Activated CD4-positive, alpha-beta T cell treated with anti-CD3 and anti-CD28 coated beads for 1 hour (primary cell): ENCODE results near the gene MRPL52.
"Not testable (repeated sequence)": the region's sequence is repeated elsewhere in the genome, so short reads cannot be mapped to it uniquely, and the experiment has no call there.

Experiments used
- DNase-seq: peaks from one replicate; pipeline ENCODE4 v3.0.0-alpha.2; 2020

The MRPL52 gene

DNA sequence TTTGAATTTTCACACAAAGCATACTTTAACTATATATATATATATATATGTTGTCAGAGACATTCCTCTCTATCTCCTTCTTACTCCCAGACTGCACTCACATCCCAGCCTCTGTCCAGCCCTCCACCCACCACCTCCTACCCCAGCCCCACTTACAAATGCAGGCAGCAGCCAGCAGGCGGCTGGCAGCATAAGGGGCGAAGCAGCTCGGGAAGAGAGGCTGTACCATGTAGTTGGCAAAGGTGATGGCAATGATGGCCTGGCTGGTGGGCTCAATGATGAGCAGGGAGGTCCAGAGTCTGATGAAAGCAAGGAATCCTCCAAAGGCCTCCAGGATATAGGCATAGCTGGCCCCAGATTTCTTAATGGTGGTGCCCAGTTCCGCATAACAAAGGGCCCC lies 16.9 kb upstream of the MRPL52 start:
- DNase-seq, result no peak

DNA sequence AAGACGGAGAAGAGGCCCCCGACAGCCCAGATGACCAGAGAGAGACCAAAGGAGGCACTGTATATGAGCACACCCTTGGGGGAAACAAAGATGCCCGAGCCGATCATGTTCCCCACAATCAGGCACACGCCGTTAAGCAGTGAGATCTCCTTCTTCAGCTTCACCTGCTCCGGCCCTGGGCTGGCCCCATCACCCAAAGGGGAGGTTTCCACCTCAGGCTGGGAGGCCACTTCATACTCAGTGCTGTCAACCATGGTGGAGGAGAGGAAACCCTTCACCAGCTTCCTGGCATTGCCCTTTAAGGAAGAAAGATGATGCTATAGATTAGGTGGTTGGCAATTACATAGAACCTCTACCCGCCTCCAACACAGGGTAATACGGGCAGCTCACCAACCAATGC lies 16.5 kb upstream of the MRPL52 start:
- DNase-seq, result no peak

DNA sequence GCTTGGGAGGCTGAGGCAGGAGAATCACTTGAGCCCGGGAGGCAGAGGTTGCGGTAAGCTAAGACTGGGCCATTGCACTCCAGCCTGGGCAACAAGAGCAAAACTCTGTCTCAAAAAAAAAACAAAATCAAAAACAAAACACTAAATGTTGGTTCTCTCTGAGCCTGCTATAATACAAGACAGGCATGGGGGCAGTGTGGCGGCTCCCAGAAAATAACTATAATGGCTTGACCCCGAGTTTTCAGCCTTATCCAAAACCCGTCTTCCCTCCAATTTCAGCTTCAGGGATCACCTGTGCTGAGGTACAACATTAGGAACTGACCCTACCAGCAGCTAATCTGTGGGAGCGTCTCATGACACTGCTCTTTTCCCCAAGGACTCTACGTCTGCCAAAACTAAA lies 15.3 kb upstream of the MRPL52 start:
- no peak for DNase-seq

GRCh38 chr14:22814941-22815713 lies 14.6 kb upstream of the MRPL52 start, which contains the start of gene SLC7A7:
Gene SLC7A7 (minus strand): TSS chr14:22815435. CDS start chr14:22813398, 2,037 bp downstream.
- no peak for DNase-seq

- DNase-seq, result no peak
These were observed 10.3 kb upstream of the MRPL52 start for GRCh38 chr14:22819151-22819988.

DNA sequence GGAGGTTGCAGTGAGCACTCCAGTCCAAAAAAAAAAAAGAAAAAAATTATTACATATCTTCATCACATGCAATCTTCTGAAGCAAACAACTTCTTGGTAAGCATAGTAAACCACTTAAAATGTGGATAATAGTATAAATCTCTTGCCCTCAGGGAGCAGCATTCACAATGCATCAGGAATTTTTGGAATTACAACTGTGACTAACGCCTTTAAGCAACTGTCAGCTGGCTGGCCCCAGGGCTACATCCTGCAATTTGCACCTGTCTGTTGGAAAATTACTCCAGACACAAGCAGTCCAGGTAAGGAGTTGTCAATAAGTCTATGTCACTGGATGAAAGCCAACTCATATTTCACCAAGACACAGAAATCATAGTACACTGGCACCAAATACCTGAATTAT lies 9.0 kb upstream of the MRPL52 start:
- DNase-seq, result no peak

GRCh38 chr14:22821193-22822015 lies 8.3 kb upstream of the MRPL52 start:
- no peak for DNase-seq

- DNase-seq, result no peak
These were observed 7.6 kb upstream of the MRPL52 start for GRCh38 chr14:22822016-22822570.

GRCh38 chr14:22822571-22823098 lies 7.1 kb upstream of the MRPL52 start:
- peak; percentile 66 for DNase-seq

DNA sequence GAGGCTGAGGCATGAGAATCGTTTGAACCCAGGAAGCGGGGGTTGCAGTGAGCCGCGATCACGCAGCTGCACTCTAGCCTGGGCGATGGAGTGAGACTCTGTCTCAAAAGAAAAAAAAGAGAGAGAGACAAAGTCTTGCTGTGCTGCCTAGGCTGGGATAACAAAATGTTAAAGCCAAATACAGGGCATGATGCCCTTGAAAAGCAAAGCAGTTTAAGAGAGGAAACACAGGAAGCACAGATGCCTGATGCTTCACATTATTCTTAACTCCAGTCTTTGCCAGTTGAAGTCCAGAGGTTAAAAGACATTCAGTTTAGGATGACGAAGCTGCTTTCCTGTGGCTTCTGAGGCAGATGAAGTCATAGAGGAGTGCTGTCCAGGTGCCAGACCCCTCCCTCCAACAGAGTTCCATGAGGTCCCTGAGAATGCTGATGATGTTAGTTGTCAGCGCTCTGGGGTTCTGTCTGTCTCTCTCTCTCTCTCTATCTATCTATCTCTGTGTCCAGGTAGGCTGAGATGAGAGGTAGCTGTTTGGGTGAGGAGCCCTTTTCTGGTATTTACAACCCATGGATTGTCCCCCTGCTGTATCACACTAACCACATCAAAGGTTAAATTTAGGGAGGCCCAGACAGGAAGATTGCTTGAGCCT lies 4.9 kb upstream of the MRPL52 start:
- DNase-seq, result no peak

DNA sequence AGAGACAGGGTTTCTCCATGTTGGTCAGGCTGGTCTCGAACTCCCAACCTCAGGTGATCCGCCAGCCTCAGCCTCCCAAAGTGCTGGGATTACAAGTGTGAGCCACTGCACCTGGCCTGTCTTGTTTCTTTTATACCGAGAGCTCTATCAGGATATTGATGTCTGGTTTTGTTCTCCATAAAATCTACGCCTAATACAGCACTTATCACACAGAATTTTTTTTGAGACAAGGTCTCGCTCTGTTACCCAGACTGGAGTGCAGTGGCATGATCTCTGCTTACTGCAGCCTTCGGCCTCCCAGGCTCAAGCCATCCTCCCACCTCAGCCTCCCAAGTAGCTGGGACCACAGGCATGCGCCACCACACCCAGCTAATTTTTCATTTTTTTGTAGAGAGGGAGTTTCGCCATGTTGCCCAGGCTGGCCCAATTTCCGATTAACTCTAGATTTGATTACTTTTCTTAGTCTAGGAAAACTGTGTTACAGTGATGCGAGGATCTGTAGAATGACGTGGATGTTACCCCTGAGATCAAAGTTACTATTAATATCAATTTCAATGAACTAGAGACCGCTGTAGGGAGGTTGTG lies 519 bp upstream of the MRPL52 start:
- not testable (repeated sequence) for DNase-seq

GRCh38 chr14:22830443-22831010 lies 840 bp downstream of the MRPL52 start:
- DNase-seq, result no peak

DNA sequence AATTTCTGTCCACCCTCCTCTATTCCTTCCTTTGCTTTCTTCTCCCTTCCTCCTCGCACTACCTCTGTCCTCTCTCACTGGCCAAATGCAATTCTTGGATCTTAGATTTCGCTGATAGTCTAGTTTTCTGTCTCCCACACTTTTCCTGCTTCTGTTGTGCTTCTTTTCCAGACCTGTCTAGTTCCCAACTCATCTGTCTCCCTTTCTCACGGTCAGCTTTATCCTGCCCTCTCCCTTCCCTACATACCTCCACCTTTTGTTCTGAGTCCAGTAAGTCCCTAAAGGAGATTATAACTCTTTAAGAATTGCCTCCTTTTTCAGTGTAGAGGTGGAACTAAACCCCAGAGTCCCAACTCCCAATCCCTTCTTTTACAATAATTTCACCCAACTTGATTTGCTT lies 5.8 kb downstream of the MRPL52 start:
- no peak for DNase-seq

DNA sequence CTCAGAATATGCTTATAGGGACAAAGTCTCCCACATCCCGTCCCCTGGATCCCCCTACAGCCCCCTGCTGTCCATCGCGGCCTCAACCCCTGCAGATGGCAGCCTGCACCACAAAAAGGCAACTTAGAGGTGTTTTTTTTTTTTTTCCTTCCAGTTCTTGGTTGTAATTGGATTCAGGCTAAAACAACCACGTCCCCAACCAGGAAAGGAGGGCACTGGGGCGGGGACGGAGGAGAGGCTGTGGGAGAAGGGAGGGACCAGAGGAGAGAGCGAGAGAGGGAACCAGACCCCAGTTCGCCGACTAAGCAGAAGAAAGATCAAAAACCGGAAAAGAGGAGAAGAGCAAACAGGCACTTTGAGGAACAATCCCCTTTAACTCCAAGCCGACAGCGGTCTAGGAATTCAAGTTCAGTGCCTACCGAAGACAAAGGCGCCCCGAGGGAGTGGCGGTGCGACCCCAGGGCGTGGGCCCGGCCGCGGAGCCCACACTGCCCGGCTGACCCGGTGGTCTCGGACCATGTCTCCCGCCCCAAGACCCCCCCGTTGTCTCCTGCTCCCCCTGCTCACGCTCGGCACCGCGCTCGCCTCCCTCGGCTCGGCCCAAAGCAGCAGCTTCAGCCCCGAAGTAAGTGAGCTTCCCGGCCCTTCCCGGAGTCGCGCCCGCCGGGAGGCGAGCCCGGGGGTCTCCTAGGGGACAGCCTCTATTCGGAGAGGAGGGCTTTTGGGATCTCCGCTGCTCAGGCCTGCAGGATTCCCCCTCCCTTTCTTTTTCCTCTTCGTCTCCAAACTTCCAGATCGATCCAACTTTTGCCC lies 6.8 kb downstream of the MRPL52 start, which contains the start of gene MMP14:
MMP14 (plus strand) TSS at position 285 of the 813 bp plus-strand sequence; CDS start at position 518, 233 bp downstream.
- no peak for DNase-seq

- DNase-seq, result no peak
These were observed 7.5 kb downstream of the MRPL52 start for GRCh38 chr14:22837114-22837749.

DNA sequence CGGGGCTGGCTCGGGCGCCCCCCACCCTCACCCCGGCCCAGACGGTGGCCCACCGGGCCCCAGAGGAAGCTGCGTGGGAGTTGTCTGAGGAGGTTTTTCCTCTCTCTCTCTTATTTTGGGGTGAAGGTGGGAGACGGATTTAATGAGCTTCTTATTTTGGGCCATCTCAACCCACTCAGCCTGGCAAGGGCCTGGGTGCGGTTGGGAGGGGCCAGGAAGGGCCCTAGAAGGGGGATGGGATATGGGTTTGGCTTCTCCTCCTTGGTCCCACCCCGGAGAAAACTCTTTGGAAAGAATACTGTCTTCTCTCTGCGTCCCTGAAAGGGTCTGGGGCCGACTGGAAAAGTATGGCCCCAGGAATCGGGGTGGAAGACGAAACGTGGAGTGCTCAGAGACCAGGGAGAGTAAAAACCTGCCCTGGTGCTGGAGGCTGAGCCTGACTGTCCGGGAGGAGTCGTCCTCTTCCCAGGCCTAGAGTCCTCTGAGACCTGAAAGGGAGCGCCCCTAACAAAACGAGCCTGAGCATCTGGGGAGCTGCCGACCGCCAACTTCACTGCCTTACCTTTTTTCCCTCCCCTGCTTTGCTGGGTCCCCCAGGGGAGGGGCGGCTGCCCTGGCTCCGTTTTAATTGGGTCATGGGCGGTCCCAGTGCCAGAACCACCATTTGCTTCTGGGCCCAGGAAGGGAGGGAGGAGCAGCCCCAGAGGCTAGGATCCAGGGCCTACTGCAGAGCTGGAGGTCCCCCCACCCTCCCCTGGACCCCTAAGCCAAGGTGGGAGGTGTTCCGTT lies 8.3 kb downstream of the MRPL52 start:
- no peak for DNase-seq

DNA sequence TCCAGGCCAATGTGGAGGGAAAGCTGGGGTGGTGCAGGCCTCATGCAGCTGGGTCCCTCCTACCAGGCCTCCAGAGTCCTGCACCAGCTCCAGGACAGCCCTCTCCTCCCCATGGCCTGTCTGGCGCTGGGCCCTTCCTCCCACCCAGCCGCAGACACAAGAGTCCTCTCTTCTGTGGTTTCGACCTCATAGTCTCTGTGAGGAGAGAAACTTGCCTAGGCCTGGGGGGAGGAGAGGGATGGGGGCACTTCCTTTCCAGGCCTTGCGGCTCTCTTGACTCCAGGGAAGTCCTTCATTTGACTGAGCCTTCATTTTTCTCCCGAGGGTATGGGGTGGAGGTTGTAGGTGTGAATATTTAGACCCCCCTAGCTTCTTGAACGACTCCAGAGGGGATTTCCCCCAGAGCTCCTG lies 8.9 kb downstream of the MRPL52 start:
- DNase-seq, result no peak

GRCh38 chr14:22839159-22839779 lies 9.6 kb downstream of the MRPL52 start:
- no peak for DNase-seq
